Neural progenitor cell (in vitro differentiated cells): ENCODE results near the gene MYCBP. TPM values are rescaled to one million over a fixed set of nuclear protein-coding genes. Genes with fewer than 3 reads are reported as not detected.

Experiments used
- DNase-seq: peaks from one replicate; pipeline ENCODE4 v3.0.0-alpha.2; 2016; ENCODE audit warnings: low spot score
- H2AFZ ChIP-seq: fragments of 200-600 bp; sonication (generic); replicated peaks from 2 replicates; pipeline ENCODE4 v1.6.1; 2016; ENCODE audit warnings: antibody characterized with exemption
- H3F3A ChIP-seq: fragments of 200-600 bp; sonication (generic); 2 replicates; pipeline ENCODE4 v1.6.1; 2016; ENCODE audit warnings: antibody characterized with exemption, low read depth
- H3K27ac ChIP-seq: fragments of 200-600 bp; sonication (generic); 2 replicates; pipeline ENCODE4 v1.5.1; 2016; ENCODE audit warnings: mild to moderate bottlenecking
- H3K27me3 ChIP-seq: fragments of 200-600 bp; sonication (generic); 2 replicates; pipeline ENCODE4 v1.6.1; 2016; ENCODE audit warnings: mild to moderate bottlenecking, moderate library complexity
- H3K36me3 ChIP-seq: fragments of 200-600 bp; sonication (generic); 2 replicates; pipeline ENCODE4 v1.5.1; 2016
- H3K4me1 ChIP-seq: fragments of 200-600 bp; sonication (generic); 2 replicates; pipeline ENCODE4 v1.6.1; 2016; ENCODE audit warnings: mixed run types
- H3K4me2 ChIP-seq: fragments of 200-600 bp; sonication (generic); 2 replicates; pipeline ENCODE4 v1.6.1; 2016
- H3K4me3 ChIP-seq: fragments of 200-600 bp; sonication (generic); 2 replicates; pipeline ENCODE4 v1.5.1; 2016
- H3K79me2 ChIP-seq: fragments of 200-600 bp; sonication (generic); 2 replicates; pipeline ENCODE4 v1.6.1; 2016; ENCODE audit warnings: low read depth
- H3K9ac ChIP-seq: fragments of 200-600 bp; sonication (generic); 2 replicates; pipeline ENCODE4 v1.6.1; 2016
- H3K9me3 ChIP-seq: fragments of 200-600 bp; sonication (generic); 2 replicates; pipeline ENCODE4 v1.5.1; 2016; ENCODE audit warnings: low read depth
- H4K20me1 ChIP-seq: fragments of 200-600 bp; sonication (generic); 2 replicates; pipeline ENCODE4 v1.6.1; 2016; ENCODE audit warnings: low read depth
- H3K27ac Mint-ChIP-seq: 3 replicates; pipeline ENCODE4 v1.8.0; 2021; ENCODE audit warnings: mixed read lengths
- H3K27me3 Mint-ChIP-seq: 2 replicates; pipeline ENCODE4 v1.8.0; 2022; ENCODE audit warnings: low read depth, mild to moderate bottlenecking, inconsistent platforms, moderate library complexity, mixed read lengths; ENCODE audit not compliant: insufficient read depth
- H3K36me3 Mint-ChIP-seq: 3 replicates; pipeline ENCODE4 v1.8.0; 2021; ENCODE audit warnings: mixed read lengths
- H3K4me1 Mint-ChIP-seq: 3 replicates; pipeline ENCODE4 v1.8.0; 2021; ENCODE audit warnings: mixed read lengths
- H3K4me3 Mint-ChIP-seq: 3 replicates; pipeline ENCODE4 v1.8.0; 2021; ENCODE audit warnings: mild to moderate bottlenecking, moderate library complexity, mixed read lengths
- H3K9me3 Mint-ChIP-seq: 3 replicates; pipeline ENCODE4 v1.8.0; 2020; ENCODE audit warnings: mixed read lengths
- CTCF ChIP-seq: fragments of 200-600 bp; sonication (generic); IDR thresholded peaks from 2 replicates; pipeline ENCODE4 v1.5.1; 2017; ENCODE audit warnings: antibody characterized with exemption, mild to moderate bottlenecking
- EZH2 ChIP-seq: fragments of 200-600 bp; sonication (generic); IDR thresholded peaks from 2 replicates; pipeline ENCODE4 v1.6.1; 2017; ENCODE audit warnings: antibody characterized with exemption, mild to moderate bottlenecking, moderate library complexity
- EZH2phosphoT487 ChIP-seq: fragments of 200-600 bp; sonication (generic); IDR thresholded peaks from 2 replicates; pipeline ENCODE4 v1.6.1; 2017; ENCODE audit warnings: antibody characterized with exemption
- small RNA-seq: library from RNA; depleted of rRNA; stranded (forward); fragments of <200 nt; gene quantifications from one replicate; pipeline ENCODE3, GENCODE V24; 2015
- total RNA-seq: library from RNA; depleted of rRNA; stranded (reverse); fragments of >200 nt; gene quantifications from 2 replicates; pipeline ENCODE4 v1.2.3, GENCODE V29; 2015; ENCODE audit warnings: low replicate concordance

Gene MYCBP
- total RNA-seq, 1 donor from 2014 or later, result 36.5 TPM

GRCh38 chr1:38814444-38814983, 58.6 kb downstream of the MYCBP start:
- DNase-seq, result no peak
- H3K9me3 Mint-ChIP-seq, result peaks cover 13% of the 10 kb centered on the region
- no peak overlapping the region for H3K4me2 ChIP-seq
- H3K27me3 Mint-ChIP-seq, result peaks cover 21% of the 10 kb centered on the region
- no peak overlapping the region for H2AFZ ChIP-seq
- no peak overlapping the region for H3K27ac ChIP-seq
- H3K9me3 ChIP-seq, result no peaks in the 10 kb centered on the region
- no peak overlapping the region for H3K4me3 Mint-ChIP-seq
- H3K27me3 ChIP-seq, result peaks cover 64% of the 10 kb centered on the region
- H3K4me3 ChIP-seq, result no peak overlapping the region
- no peaks in the 10 kb centered on the region for H3K36me3 ChIP-seq
- peaks cover 18% of the 10 kb centered on the region for H3K4me1 Mint-ChIP-seq
- H3K36me3 Mint-ChIP-seq, result no peaks in the 10 kb centered on the region
- TF ChIP-seq EZH2phosphoT487 (no peak), CTCF (no peak), EZH2 (no peak)
- H3K9ac ChIP-seq, result no peak overlapping the region
- no peak overlapping the region for H3K27ac Mint-ChIP-seq
- no peaks in the 10 kb centered on the region for H4K20me1 ChIP-seq
- H3K79me2 ChIP-seq, result no peaks in the 10 kb centered on the region
- H3F3A ChIP-seq, result no peaks in the 10 kb centered on the region
- H3K4me1 ChIP-seq, result peaks cover 17% of the 10 kb centered on the region

GRCh38 chr1:38812981-38813380, 60.2 kb downstream of the MYCBP start:
- H3K27me3 Mint-ChIP-seq, result peaks cover 18% of the 10 kb centered on the region
- peak overlapping the region; percentile 34 for H3K27ac Mint-ChIP-seq
- H2AFZ ChIP-seq, result no peak overlapping the region
- H3K9me3 Mint-ChIP-seq, result peaks cover 13% of the 10 kb centered on the region
- no peak overlapping the region for H3K4me3 Mint-ChIP-seq
- no peaks in the 10 kb centered on the region for H3F3A ChIP-seq
- H3K4me2 ChIP-seq, result no peak overlapping the region
- no peaks in the 10 kb centered on the region for H3K36me3 ChIP-seq
- H3K4me1 Mint-ChIP-seq, result peaks cover 15% of the 10 kb centered on the region
- DNase-seq, result no peak
- H3K9ac ChIP-seq, result no peak overlapping the region
- H3K79me2 ChIP-seq, result no peaks in the 10 kb centered on the region
- no peak overlapping the region for H3K27ac ChIP-seq
- H3K36me3 Mint-ChIP-seq, result no peaks in the 10 kb centered on the region
- no peak overlapping the region for H3K4me3 ChIP-seq
- no peaks in the 10 kb centered on the region for H3K9me3 ChIP-seq
- H4K20me1 ChIP-seq, result no peaks in the 10 kb centered on the region
- H3K4me1 ChIP-seq, result peaks cover 5% of the 10 kb centered on the region
- no peak for TF ChIP-seq CTCF
- TF ChIP-seq EZH2phosphoT487, result no peak
- TF ChIP-seq EZH2, result no peak
- H3K27me3 ChIP-seq, result peaks cover 64% of the 10 kb centered on the region

Small RNAs within 50 kb of the gene (small RNA-seq; reads per million reads assigned to genes)
- gene GJA9-MYCBP, result not detected

Other genes starting within 250 kb of the MYCBP start
- 6.5 and 11.4 TPM in 2 replicates for gene RRAGC, start 13.6 kb downstream of the MYCBP start, total RNA-seq
- gene GJA9, start 8.2 kb upstream of the MYCBP start, total RNA-seq, result not detected in 2 replicates
- gene RHBDL2, start 68.5 kb upstream of the MYCBP start, total RNA-seq, result 1.1 TPM in 1 of 2 replicates, not detected in the other
- gene AKIRIN1, start 117.9 kb upstream of the MYCBP start, total RNA-seq, result 99.6 and 130 TPM in 2 replicates
- 414 and 738 TPM in 2 replicates for gene NDUFS5, start 153.0 kb upstream of the MYCBP start, total RNA-seq